ENCODE measurements around the gene TGM4. TPM values are rescaled to one million over a fixed set of nuclear protein-coding genes. Genes with fewer than 3 reads are reported as not detected.
"Not testable (repeated sequence)": the region's sequence is repeated elsewhere in the genome, so short reads cannot be mapped to it uniquely, and the experiment has no call there.

The TGM4 gene
- not detected for polyA plus RNA-seq (ENCODE audit: insufficient read length)

DNA sequence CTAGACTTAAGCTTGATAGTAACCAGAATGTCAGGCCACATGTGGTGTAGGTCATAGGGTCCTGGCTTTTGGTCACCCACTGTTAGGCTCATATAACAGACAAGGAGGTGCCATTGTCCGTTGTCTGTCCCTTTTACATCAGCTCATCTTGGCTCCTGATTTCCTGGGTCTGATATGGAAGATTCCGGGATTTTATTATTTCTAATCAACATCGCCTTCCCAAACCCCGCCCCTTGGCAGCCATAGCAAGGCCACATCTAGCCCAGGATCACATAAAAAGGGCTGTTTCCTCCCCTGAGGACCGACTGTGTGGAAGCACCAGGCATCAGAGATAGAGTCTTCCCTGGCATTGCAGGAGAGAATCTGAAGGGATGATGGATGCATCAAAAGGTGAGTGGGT, at the start of gene TGM4:
Gene TGM4 (plus strand): TSS at position 301 of the 400 bp plus-strand sequence. CDS start 71 bp downstream, at position 372.
- no peak for DNase-seq (ENCODE audit: low read depth)

DNA sequence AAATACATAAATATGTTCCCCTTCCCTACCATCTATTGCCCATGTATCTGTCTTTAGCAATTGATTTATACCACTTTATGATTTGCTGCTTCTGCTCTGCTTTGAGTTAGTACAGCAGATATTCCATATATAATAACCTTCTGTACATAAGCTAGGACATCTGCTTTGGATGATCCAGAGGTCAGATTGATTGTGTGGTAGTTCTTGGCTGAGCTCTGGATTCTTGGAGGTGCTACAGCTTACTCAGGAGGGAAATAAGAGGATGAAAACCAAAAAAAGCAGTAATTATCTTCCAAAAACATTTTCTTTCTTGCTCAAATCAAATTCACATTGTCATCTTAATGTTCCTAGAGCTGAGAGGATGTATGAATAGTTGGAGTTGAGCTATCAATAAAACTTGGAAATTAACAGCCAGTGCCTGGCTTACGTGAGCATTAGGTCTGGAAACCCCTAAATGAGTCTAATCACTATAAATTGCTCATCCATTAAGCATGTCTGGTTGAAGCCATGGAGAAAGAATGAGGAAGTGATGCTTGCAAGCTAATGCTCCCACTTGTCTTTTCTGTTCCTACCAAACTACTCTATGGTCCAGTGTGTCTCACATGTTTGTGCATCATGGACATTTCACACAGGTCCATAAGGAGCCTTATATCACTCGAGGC, 49.0 kb upstream of the TGM4 start:
- no peak for DNase-seq (ENCODE audit: low read depth)

DNA sequence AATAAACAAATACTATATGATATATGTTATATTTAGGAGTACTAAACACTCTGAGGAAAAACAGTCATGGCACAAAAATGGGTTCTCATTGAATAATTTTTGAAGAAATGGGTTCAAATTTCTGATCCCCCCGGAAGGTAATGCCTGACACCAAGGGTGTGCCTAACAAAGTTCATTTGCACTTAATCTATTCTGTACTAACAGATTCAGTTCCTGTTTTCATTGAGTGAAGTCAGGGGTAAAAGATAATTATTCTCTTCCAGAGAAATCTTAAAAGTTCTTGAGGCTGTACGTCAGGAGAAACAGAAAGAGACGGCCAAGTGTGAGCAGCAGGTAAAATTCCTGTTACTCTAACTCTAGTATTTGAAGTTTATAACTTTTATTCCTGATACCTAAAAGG, 47.2 kb upstream of the TGM4 start:
- no peak for DNase-seq (ENCODE audit: low read depth)

DNA sequence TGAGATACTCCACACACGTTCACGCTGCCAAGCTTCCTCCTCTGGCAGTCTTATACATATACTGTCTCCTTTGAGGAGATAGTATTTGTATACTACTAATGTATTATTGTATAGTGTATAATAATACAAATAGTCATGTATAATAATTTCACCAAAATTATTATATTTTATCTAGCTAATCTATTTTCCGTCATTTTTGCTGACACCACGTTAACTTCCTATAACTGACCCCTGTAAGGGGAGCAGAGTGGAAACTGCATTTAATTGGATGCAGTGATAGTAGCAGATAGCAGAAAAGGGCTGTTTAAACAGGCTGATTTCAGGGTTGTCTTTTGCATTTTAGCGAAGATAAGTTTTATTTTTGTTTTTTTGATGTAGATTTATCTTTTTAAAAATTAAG, 43.2 kb upstream of the TGM4 start:
- no peak for DNase-seq (ENCODE audit: low read depth)

DNA sequence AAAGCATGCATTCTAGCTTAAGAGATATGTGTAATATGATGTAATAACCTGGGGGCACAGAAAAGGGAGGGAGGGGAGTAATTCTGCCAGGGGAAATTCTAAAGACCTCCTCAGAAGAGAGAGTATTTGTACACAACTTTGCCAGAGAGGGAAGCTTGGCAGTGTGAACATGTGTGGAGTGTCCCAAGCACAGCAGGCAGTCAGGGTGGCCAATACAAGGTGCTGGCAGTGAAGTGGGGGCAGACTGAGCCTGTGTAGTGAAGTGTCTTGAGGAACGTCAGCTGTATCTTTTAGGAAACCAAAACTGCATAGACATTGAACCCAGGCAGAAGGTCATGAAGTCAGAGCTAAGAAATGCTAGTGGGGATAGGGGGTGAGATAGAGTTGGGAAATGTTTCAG, 42.4 kb upstream of the TGM4 start:
- no peak for DNase-seq (ENCODE audit: low read depth)

DNA sequence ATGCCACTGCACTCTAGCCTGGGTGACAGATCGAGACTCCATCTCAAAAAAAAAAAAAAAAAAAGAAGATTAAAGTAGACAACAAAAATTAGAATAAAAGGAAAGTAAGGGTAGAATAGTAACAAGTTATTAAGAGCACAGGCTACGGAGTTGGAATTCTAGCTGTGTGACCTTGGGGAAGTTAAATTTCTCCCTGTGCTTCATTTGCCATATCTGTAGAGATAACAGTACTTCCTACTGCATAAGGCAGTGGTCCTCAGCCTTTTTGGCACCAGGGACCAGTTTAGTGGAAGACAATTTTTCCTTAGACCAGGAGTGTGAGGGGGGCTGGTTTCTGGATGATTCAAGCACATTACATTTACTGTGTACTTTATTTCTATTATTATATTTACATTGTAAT, 41.4 kb upstream of the TGM4 start:
- no peak for DNase-seq (ENCODE audit: low read depth)

DNA sequence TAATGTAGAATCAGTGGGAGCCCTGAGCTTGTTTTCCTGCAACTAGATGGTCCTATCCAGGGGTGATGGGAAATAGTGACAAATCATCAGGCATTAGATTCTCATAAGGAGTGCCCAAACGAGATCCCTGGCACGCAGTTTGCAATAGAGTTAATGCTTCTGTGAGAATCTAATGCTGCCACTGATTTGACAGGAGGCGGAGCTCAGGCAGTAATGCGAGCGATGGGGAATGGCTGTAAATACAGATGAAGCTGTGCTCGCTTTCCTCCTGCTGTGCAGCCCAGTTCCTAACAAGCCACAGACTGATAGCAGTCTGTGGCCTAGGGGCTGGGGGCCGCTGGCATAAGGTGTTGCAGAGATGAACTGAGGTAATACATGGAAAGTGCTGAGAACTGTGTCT, 41.0 kb upstream of the TGM4 start:
- no peak for DNase-seq (ENCODE audit: low read depth)

DNA sequence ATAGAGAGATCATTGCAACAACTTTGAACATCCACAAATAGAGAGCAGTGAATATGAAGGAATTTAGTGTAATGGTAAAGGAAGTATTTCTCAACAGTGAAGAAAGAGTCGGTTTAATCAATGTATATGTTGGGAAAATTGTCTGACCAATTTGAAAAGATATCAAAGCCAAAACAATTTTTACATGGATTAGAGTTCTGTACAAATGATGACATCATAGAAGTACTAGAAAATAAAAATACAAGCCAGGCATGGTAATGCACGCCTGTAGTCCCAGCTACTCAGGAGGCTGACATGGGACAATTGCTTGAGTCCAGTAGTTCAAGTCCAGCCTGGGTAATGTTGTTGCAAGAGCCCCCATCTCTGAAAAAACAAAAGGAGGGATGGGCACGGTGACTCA, 38.7 kb upstream of the TGM4 start:
- DNase-seq (ENCODE audit: low read depth), result no peak

DNA sequence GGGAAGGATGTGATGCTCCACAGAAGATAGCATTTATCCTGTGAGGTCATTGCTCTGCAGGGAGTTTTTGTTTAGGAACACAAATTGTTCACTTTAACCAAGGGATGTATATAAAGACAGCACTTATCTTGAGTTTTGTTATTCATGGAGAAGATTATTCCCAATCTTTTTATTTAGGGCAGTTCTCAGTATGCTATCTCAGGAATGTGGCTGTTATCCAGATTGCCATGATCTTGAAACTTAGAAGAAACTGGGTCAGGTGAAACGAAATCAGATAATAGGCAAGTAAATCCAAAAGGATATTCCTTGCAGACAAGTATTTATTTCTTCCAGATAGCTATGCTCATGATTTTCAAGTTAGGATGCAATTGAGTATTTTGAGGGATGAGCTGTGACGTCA, 32.0 kb upstream of the TGM4 start:
- no peak for DNase-seq (ENCODE audit: low read depth)

DNA sequence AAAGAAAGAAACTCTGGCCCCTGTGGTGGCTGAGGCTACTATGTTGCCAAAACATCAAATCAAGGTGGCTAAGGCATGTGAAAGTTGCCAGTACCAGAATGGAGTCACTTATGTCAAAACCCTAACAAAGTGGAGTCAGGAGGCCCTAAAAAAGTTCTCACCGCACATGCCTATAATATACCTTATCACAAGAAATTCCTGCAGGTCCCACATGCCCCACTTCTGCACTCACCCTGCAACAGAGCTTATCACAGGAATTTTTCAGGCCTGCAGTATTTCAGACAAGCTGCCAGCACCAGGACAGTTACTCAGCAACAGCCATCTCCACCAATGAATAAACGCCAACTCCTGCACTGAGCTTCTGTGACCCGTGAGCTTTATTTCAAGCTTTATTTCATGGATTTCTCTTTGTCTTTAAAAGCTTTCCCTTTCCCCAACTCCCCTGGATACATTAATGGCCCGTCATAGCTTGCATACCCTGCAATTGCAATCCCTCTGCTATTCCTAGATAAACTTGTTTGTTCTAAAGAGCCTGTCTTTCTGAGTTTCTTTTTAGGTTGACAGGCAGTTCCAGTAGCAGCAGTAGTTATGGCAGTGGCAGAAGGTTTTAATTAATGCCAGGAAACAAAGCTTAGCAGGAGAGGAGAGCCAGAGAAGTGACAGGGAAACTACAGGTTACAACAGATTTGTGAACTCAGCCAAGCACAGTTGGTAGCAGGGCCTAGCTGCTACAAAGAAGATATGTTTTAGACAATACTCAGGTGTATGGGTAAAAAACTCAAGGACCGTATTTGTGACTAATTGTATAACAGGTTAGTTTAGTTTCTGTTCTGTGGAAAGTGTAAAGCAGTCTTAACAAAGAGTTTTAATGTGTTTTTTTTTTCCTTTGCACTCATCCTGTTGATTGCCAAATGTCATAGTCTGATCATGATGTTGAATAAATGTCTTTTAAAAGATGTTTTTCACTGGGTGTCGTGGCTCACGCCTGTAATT, 28.6 kb upstream of the TGM4 start:
- no peak for DNase-seq (ENCODE audit: low read depth)

DNA sequence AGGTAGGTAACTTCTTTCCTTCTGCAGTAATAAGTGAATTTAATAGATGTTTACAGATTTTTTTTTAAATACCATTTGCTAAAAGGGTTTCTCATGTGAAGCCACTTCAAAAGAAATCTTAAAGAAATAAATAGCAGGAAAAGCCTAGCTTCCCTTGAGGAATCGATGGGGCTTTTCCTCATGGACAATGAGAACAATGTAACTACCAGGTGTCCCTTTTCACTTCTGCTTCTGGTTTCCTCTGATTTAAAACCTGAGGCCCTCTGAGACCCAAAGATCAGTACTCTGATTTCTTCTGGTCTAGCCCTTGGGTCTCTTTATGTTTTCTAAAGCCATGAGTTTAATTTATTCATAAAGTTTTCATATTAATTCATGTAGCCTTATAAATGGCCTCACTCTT, 25.8 kb upstream of the TGM4 start:
- DNase-seq (ENCODE audit: low read depth), result no peak

DNA sequence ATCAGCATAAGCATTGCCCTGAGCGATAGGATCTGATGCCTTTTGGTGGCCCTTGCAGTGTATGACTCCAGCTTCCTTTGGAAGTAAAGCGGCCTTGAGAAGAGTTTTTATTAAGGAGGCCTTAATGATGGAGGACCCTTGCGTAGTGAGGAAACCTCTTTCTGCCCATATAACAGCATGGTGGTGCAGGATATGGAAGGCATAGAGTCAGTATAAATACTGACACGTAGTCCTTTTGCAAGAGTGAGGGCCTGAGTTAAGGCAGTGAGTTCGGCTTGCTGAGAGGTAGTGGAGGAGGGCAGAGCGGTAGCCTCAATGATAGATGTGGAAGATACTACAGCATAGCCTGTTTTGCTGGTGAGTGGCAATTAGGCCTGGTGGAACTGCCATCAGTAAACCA, 17.7 kb upstream of the TGM4 start:
- DNase-seq (ENCODE audit: low read depth), result not testable (repeated sequence)

DNA sequence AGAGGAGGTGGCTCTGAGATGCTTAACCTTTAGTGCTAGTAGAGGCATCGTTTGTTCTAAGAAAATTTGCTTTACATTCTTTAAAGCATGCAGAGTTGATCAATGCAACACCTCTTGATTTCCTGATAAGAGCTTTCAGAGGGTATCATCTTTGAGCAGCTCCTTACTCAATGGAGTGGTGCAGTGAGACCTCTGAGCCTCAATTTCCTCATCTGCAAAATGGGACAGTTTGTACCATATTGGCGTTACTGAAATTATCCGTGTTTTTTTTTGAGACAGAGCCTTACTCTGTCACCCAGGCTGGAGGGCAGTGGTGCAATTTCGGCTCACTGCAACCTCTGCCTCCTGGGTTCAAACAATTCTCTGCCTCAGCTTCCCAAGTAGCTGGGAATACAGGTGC, 14.3 kb upstream of the TGM4 start:
- DNase-seq (ENCODE audit: low read depth), result no peak

DNA sequence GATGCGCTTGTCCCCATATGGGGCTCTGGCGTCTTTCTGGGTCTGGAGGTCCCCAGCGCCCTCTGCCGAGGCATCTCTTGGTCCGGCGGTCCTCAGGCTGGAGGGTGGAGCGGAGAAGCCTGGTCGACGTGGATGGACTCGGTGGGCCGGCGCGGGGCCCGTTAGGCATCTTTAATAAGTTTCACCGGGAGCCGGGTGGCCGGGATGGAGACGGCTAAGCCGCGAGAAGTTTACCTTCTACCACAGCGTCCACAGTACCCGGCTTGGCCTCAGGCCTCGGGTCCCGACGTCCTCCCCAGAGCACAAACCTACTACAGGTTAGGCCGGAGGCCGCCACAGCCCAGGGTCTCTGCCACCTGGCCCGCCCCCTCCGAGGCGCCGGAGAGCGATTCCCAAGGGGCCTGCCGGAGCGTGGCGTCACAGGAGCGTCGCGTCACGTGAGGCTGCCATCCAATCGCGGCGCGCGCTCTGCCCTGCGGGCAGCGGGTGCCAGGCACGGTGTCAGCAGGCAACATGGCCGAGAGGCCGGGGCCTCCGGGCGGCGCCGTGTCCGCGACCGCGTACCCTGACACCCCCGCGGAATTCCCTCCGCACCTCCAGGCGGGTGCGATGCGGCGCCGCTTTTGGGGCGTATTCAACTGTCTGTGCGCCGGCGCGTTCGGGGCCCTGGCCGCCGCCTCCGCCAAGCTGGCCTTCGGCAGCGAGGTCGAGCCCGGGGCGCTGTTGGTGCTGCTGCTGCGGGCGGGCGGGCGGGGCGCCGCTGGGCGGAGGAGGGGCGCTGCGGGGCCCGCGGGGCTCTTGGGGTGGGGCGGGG, 12.8 kb upstream of the TGM4 start, which contains the start of gene TMEM42:
Gene TMEM42 (plus strand): TSS at position 501 of the 814 bp plus-strand sequence. CDS start 13 bp downstream, at position 514.
- DNase-seq (ENCODE audit: low read depth), result peak; percentile 72

DNA sequence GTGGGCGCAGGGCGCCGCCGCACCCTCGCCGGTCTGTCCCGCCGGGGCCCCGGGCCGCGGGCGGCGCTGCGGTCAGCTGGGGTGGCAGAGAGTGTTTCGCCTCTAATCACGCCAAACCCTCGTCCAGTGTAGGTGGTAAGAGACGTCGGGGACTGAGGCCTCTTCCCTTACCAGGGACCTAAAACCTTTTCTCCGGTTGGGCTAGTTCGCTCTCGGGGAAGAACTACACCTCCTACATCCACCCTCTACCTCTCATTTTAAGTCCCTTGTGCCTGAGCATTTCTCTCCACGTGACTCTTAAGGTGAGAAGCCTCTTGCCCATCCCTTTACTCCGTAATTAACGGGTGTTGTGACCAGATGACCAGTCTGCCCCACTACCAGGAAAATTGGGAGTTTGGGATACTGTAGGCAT, 12.2 kb upstream of the TGM4 start:
- no peak for DNase-seq (ENCODE audit: low read depth)

DNA sequence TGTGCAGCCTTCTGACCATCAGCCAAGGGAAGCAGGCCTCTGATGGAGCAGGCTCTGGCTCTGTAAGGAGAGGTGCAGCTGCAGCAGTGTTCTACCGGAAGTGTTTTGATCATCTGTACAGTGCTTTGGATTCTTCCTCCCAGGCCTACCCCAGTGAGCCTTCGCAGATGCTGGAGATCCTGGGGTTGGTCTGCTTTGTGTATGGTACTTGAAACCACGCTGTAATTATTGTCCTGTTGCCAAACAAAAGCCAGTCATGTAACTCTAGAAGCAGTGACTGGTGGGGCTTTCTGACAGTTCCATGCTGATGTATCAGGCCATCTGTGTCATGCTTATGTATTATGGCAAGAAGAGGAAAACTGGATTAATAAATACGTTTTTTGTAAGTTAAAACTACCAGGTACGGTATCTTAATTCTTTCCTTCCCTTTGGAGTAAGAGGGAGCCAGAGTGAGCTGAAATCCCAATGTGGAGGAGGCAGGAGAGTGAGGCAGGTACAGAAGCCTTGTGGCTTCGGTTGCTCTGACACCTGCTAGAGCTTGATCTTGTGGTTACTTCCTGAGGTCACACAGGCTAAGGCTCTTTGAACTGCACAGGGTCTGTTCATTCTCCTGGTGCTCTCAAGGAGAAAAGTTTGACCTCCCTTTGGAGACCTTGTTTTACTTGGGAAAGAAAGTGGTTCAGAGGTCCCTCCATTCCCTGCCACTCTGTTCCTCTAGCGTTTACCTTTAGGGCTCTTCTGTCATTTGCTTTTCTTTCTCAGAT, 9.0 kb upstream of the TGM4 start:
- DNase-seq (ENCODE audit: low read depth), result no peak

DNA sequence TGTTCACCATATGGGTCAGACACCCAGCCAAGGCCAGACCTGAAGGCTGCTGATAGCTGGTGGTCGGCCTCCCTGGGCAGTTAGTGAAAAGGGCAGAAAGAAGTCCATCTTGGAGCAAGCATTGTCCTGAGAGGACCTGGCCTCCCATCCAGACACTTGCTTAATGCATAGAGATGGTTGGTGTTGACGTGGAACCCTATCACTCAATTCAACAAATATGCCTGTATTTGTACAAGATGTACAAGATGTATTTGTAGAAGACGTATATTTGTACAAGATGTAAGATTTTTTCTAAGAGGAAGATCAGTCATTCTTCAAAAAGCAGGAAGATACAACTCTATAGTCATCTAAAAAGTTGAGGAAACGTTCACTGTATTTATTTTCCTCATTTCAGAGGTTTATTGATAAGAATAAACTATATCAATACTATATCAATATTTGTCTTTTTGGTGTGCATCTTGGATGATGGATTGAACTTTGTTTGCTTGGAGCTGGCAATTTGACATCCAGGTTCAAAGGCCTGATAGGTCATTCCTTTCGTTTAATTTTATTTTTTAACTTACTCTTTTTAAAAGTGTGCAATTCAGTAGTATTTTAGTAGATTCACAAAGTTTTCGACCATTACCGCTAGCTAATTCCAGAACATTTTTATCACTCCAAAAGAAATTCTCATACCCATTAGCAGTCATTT, 6.8 kb upstream of the TGM4 start:
- no peak for DNase-seq (ENCODE audit: low read depth)

DNA sequence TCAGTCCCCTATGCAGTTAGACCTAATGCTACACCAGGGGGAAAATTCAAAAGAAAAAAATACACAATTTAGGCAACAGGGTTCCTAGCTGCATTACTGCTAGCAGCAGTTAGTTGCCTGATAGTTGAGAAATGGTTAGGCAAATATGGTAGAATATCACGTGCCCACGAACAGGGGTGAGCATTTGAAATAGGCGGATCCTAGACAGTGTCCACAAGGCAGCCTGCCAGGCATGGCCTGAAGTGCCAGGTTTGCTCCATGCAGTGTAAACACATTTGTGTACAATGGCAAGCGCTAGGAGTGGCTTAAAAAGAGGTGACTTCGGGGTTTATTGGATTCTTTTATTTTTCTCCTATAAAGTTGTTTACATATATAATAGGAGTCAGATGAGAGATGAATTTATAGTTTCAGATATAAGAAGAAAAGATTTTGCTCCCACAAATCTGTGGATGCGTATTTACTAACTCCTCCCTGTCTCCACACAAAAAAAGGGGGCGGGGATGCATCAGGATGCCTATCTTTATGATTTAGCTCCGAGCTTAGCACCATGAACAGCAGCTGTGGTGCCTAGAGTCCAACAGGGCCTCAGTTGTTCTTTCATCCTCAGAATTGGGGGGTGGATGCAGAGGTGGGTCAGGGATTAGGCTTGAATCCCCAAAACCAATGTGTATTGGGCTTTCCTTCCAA, 3.9 kb upstream of the TGM4 start:
- DNase-seq (ENCODE audit: low read depth), result no peak

DNA sequence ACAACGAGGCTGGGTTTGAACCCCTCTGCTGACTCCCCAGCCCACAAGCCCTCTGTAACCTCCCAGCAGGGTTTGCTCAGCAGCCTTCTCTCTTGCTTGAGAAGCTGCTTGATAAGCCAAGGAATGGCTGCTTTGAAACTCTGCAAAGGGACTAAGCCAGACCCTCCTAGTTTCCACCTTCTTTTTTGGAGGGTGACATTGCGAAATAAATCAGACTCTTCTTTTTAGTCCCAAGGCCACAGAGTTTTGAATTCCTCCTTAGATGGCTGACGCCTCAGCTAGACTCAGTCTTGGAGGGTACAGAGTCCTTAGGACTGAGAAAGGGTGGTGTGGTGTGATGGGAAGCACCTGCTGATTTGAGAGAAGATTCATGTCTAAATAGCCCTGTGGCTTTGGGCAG, 1.2 kb downstream of the TGM4 start:
- no peak for DNase-seq (ENCODE audit: low read depth)

DNA sequence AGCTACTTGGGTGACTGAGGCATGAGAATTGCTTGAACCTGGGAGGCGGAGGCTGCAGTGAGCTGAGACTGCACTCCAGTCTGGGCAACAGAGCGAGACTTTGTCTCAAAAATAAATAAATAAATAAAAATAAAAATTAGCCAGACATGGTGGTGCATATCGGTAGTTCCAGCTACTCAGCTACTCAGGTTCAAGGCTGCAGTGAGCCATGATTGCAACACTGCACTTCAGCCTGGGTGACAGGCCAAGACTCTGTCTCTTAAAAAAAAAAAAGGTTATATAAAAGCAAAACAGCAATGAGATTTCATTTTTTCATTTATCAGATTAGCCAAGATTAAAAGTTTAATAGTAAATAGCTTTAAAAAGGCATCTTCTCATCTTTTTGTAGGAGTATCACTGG, 2.9 kb downstream of the TGM4 start:
- DNase-seq (ENCODE audit: low read depth), result no peak

Measured in forelimb muscle (tissue), 1 donor.